NK-92 (cell line): ENCODE data around the gene CHST9.

Experiments
- DNase-seq: peaks from one replicate; lab custom pipeline; 2025; ENCODE audit not compliant: unreplicated experiment; lab: John Stamatoyannopoulos, UW

Gene CHST9

DNA sequence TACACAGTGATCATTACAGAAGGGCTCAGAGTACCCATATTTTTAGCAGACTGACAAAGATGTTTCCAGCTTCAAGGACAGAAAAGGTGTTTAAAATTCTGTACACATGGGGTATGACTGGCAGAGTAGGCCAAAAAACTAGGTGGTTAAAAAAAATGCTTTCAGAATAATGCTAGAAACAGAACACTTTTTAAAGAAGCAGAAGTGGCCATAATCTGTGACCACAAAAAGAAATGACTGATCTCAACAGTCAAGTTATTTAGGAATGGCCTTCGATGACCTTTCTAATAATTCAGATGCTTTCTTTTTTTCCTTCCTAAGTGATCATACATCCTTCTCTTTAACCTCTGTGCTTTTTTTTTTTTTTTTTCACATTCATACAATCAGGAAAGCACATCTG is 315.5 kb downstream of the CHST9 start:
- no peak for DNase-seq

DNA sequence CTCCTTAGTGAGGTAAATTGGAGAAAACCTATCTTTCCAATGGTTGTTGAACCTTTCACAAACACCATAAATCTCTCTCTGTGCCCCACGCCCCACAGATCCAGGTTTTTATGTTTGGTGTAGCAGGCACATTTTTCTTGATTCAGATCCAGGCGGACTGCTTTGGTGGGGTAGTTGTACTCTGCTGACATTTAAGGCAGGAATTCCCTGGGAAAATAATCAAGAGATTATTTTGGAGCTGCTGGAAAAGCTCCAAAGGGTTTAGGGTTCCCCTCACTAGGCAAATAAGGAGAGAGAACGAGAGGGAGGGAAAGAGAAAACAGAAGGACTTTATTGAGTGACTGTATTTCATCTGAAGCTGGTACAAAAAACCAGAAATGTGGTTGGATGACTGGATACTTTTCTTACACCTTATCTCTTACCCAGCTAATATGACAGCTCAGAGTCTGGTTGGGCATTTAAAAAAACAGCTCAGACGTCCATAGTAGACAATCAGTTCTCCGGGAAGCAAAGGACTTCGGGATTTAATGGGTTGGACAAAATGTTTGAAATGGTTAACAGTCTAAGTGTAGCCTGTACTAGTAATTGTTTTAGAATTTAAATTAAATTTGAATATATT is 316.0 kb downstream of the CHST9 start:
- no peak for DNase-seq

DNA sequence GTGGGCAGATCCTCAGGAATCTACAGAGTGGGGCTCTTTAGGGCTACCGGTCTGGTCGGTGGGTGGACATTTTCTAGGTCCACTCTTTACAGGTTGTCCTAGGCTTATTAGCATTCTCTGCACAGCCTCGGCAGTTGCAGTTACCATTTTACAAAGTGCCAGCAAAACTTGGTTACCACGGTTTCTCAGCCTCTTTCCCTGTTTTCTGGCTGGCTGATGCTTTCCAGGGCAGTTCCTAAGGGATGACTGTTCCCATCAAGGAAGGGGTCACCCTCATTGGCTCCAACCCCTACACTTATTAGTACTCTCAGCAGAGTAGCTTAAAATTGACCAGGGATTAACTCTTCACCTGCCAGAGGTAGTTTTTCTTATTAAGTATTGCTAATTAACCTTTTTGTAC is 317.6 kb downstream of the CHST9 start:
- no peak for DNase-seq

DNA sequence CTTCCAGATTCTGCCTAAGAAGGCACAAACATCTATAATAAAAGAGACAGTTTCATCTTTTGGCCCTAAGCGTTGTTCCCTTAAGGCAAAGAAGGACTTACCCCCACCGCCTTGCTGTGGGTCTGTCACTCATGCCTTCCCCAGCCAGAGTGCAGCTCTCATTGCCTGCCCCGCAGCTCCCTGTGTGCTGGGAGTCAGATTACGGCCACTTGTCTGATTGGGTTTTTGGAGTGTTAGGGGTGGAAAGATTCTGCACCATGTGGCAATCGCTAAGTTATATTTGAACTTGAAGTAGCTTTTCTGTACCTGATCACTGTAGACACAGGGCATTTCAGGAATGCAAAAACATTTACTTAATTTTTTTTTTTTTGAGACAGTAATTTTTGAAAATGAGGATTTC is 319.6 kb downstream of the CHST9 start, which contains the start of gene AQP4:
Gene AQP4, minus strand, starts transcription at position 151 of the 400 bp plus-strand sequence. Its CDS starts 18 bp downstream, at position 133.
- DNase-seq = no peak

DNA sequence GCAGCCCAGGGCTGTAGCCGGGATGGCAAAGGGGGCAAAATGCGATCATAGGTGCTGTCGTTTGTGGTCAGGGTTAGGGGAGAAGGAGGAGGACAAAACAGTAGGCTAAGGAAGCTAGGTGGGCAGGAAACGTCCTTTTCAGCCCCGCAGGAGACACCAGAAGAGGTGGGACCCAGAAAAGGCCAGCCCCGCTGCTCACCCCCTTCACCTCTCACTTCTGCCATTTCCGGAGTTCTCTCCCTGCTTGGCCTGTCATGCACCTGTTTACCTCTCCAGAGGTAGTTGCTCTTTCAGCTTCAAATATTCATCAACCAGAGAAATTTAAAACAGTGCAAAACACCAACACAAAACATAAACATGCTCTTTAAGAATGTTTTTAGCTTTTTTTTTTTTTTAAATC is 320.4 kb downstream of the CHST9 start:
- DNase-seq = no peak

DNA sequence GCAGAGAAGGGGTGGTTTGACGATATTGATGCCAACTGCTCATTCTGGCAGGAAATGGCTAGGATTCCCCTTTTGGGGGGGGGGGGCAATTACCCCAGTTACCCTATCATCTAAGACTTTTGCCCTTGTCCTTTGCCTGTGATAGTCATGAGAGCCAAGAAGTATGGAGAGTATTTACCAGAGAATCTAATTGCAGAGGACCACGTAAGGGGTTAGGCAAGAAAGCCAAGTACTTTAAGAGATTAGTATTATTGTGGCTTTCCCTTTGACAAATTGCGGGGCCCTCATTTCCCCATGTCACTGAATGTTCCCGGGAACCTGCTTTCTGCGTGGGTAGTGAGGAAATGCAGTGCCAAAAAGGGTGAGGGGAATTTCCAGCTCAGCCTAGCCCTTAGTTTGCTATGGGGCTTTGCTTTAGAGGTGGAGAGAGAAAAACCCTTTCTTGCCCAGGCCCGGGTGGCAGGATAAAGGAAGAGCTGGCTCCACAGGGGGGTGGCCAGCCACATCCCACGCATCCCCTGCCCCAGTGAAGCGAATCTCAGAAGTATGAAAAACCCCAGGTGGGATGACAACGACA is 321.1 kb downstream of the CHST9 start:
- DNase-seq = no peak

DNA sequence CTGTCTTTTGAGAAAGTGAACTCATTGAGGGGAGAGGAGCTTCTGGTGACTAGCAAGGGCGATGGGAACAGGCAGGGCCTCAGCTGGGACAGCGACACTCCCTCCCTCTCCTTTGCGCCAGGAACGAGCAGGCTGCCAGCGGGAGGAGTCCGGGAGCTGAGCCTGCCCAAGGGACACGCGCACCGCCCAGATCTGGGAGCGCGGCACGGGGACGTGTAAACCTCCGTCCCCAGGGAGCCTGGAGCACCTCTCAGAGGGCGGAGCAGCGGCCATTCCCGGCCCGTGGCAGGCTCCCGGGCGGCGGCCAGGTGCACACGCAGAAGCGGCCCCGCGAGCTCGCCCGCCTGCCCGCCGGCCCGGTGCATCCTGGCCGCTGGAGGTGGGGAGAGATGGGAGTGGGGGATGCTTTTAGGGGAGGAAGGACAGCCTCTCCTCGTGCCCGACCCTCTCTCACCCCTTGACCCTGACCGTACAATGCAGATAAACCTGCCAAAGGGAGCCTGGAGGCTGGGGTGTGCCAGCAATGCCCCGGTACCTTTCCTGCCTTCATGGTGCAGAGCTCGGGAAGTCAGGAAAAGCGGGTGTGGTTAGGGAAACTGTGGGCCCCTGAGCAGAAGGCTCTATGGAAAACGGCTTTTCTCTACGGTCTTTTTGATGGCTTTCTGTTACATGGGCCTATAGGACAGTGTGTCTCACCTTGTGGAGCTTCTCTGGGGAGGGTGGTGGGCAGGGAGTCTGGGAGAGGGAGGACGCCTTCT is 321.8 kb downstream of the CHST9 start:
- no peak for DNase-seq

DNA sequence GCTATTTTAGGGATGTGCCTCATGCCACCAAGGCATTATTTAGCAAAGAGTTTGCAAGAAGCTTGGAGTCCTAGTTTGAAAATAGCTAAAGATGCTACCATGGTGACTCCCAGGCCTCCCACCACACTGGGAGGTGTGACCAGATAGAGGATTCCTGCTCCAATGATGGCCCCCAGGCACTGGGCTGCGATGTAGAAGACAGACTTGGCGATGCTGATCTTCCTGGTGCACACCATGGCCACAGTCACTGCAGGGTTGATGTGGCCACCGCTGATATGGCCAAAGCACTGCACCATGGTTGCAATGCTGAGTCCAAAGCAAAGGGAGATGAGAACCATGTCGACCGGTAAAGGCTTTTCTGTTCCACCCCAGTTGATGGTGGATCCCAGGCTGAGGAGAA is 323.0 kb downstream of the CHST9 start:
- no peak for DNase-seq
